Non-pigmented ciliary epithelial cell (primary cell): ENCODE measurements around the gene RBM34.

Source experiments
- DNase-seq: peaks from one replicate; pipeline ENCODE4 v3.0.0-alpha.2; 2010; ENCODE audit warnings: low read depth

The RBM34 gene

DNA sequence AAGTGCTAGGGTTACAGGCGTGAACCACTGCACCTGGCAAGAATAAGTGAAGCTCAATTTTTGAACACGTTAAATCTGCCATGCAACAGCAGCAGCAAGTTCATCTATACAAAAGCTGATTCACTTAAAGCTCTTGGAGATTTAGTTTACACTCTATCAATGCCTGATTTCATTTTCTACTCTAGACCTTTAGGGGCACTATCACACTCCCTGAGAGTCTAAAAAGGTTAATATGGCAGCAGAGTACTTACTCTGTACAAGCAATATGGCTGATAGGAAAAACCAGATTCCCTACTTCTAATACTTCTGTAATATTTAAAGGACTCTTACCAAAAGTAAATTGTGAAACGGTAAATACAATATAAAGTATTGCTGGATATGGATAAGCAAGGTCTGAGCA lies 4.8 kb downstream of the RBM34 start:
- no peak for DNase-seq

DNA sequence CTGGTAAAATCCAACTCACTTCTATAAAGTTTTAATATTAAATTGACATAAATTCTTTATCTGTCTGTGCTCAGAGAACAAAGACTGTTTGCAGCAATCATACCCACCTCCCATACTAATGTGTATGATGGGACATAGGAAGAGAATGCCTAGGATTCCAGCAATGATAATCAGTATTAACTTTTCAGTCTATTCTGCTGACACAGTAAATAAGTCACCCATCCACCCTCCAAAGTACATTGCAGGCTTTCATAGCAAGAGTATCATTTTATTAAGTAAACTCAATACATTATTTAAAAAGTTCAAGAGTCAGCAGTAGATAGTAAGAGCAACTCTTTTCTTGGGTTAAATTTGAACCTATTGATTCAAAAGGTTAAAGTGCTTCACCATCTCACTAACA lies 8.8 kb downstream of the RBM34 start:
- no peak for DNase-seq

DNA sequence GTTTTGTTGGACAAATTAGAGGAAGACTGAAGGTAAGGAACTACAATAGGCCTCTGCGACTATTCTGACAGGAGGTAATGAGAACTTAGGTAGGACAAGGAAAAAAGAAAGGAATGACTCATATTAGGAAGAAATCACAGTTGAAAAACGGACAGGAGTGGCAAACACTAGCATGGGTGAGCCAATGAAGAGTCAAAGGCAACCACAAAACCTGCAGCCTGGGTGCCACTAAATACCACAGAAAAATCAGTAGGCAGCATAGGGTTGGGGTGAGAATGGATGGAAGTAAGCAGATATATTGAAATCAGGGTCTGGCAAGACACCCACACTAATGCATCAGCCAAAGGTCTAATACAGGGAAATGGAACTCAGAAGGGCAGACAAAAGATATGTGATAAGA lies 10.0 kb downstream of the RBM34 start:
- DNase-seq, result no peak

DNA sequence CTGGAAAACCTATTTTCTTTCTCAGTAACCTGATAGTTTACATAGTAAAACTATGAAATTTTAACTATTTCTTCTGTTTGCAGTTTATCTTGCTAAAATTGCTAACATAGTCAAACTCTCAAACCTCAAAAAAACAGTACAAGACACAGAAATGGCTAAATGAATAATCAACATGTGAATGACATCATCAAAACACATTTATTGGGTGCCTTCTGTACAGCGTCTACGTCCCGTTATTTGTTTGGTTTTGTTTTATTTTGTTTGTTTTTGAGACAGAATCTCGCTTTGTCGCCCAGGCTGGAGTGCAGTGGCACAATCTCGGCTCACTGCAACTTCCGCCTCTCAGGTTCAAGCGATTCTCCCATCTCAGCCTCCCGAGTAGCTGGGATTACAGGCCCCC lies 11.2 kb downstream of the RBM34 start:
- no peak for DNase-seq

DNA sequence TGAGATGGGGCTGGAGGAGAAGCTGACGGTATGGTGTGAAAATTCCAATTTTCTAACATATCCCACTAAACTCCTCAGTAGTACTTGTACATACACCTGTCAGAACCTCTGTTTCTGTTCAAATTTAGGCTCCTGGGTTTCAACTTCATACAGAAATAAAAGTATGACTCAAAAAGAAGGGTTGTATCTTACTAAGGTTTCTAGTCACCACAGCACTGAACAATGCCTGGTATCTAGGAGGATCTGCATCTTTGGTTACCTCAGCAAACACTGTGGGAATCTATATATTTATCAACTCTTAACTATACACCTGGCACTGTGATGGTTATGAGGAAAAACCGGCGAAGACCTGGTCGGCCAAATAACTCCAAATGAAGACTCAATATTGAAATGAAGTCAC lies 13.8 kb downstream of the RBM34 start:
- no peak for DNase-seq

DNA sequence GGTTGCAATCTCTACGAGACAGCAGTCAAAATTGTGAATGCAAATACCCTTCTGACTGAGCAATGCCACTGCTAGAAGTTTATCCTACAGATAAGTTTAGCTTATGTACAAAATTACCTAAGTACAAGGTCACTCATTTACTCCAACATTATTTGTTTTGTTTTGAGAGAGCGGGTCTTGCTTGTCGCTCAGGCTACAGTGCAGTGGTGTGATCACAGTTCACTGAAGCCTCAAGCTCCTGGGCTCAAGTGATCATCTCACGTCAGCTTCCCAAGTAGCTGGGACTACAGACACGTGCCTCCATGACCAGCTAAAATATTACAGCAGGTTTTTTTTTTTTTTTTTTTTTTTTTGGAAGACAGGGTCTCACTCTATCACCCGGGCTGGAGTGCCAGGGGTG lies 15.4 kb downstream of the RBM34 start:
- DNase-seq, result no peak

DNA sequence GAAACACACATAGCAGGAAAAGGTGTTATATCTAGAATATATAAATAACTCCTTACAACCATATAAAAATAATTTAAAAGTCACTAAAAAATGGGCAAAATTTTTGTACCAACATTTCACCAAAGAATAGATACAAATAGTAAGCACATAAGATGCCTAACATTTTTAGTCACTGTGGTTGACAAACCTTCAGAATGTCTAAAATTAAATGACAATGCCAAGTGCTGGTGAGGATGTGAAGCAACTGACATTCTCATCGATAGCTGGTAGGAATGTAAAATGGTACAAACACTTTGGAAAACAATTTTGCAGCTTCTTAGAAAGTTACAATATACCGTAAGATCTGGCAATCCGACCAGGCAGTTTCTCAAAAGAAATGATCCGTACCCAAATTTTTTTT lies 18.1 kb downstream of the RBM34 start:
- no peak for DNase-seq

DNA sequence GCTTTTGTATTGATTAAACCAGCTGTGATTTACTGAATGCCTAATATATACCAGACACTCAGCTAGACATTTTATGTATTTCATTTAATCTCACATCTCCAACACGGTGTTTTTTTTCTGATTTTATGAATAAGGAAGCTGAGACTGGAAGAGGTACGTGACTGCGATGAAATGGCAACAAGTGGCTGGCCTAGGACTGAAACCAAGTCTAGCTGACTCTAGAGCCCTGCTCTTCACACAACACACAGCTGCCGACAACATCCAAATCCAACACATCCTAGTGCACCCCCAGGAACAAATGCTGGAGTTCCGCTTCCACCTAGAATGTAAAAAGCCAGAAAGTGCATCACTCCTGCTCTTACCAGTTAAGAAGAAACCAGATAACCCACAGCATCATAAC lies 21.7 kb downstream of the RBM34 start:
- DNase-seq, result no peak

DNA sequence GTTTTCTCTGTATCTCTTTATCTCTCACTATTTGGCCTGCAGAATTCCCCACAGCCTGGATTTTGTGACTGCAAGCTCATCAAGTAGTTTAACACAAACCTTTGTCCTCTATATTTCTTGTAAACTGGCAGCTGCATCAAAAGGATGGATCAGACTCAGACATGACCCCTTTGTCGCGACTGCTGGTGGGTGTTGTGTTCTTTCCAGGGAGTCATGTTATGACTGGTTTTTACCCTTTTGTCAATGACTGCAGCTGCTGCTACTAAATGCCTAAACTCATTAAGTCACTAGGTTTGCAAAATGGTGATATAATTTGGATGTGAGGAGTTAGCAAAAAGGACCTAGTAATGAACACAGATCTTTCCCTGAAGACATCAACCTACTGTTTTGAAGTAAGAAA lies 22.2 kb downstream of the RBM34 start:
- DNase-seq, result no peak

DNA sequence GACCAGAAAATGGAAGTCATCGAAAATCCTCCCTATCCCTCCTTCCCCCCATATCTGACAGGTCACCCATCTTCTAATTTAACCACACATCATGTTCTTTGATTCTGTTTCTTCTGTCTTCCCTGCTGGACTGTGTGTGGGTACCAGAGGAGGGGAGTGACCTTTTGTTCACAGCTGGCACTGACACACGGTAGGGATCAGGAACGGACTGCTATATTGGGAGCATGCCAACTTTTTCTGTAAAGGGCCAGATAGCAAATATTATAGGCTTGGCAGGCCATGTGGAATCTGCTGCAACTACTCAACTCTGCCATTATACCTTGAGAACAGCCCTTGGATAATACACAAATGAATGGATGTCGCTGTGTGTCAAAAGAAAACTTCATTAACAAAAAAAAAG lies 24.9 kb downstream of the RBM34 start:
- no peak for DNase-seq

DNA sequence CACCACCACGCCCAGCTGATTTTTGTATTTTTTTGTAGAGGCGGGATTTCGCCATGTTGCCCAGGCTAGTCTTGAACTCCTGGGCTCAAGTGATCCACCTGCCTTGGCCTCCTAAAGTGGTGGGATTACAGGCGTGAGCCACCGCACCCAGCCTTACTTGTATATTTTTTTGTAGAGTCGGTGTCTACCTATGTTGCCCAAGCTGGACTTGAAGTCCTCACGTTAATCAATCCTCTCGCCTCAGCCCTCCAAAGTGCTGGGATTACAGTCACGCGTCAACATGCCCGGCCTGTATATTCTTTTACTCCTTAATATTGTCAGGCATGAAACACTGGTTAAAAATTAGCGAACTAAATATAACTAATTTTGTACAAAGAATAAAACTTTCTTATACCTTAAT lies 26.9 kb downstream of the RBM34 start:
- no peak for DNase-seq

DNA sequence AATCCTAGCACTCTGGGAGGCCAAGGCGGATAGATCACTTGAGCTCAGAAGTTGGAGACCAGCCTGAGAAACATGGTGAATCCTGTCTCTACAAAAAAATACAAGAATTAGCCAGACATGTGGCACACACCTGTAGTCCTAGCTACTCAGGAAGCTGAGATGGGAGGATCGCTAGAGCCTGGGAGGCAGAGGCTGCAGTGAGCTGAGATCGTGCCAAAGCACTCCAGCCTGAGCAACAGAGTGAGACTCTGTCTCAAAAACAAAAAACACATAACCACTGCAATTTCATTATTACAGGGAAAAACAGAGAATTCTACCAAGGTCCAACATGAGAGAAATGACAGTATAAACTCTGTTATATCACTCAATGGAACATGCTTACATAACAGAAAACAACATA lies 28.0 kb downstream of the RBM34 start:
- no peak for DNase-seq

DNA sequence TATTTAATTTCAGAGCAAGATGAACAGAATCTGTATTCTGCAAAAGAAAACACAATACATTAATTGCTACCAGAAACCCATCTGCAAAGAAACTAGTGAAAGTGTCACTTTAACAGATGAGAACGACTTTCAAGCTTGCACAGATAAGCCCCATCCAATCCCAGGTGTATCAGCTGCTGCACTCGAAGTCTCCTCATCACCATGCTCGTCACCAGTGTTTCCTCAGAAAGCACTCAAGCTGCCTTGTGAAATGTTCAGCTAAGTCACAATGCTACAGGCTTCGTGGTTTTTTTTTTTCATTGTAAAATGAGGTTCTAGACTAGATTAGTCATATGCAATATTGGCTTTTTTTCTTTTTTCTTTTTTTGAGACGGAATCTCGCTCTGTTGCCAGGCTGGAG lies 29.1 kb downstream of the RBM34 start:
- no peak for DNase-seq

DNA sequence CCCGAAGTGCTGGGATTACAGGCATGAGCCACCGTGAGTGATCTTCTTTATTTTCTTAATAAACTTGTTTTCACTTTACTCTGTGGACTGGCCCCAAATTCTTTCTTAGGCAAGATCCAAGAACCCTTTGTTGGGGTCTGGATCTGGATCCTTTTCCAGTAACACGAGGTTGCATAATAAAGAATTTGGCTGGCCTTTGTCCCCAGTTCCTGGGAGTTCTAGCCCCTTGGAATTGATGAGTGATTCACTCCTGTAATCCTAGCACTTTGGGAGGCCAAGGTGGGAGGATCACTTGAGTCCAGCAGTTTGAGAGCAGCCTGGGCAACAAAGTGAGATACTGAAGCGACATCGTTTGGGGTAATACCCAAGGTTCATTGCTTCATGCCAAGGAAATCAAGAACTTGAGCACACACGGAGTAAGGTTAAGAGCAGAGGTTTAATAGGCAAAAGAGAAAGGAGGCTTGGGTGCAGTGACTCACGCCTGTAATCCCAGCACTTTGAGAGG lies 30.2 kb downstream of the RBM34 start:
- DNase-seq, result no peak

DNA sequence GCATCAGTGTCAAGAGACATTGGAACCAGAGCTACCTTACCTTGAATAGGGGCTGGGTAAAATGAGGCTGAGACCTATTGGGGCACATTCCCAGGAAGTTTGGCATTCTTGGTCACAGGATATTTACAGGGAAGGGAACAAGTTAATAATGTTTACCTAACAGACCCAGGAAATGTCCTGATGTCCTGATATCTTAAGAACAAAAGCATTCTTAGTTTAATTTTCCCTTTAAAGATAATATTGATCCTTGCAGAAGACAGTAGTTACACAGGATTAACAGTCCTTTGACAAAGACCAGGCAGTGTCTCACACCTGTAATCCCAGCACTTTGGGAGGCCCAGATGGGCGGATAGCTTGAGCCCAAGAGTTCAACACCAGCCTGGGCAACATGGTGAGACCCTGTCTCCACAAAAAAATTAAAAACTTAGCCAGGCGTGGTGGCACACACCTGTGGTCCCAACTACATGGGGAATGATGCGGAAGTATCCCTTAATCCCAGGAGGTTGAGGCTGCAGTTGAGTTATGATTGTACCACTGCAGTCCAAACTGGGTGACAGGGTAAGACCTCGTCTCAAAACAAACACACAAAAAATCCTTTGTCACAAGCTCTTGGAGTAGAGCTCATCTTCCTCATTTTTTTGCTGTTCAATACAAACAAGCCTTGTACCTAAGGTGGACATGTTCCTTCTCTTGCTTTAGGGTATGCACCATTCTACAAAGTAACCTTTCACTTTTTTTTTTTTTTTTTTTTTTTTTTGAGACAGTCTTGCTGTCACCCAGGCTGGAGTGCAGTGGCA lies 31.1 kb downstream of the RBM34 start:
- no peak for DNase-seq

DNA sequence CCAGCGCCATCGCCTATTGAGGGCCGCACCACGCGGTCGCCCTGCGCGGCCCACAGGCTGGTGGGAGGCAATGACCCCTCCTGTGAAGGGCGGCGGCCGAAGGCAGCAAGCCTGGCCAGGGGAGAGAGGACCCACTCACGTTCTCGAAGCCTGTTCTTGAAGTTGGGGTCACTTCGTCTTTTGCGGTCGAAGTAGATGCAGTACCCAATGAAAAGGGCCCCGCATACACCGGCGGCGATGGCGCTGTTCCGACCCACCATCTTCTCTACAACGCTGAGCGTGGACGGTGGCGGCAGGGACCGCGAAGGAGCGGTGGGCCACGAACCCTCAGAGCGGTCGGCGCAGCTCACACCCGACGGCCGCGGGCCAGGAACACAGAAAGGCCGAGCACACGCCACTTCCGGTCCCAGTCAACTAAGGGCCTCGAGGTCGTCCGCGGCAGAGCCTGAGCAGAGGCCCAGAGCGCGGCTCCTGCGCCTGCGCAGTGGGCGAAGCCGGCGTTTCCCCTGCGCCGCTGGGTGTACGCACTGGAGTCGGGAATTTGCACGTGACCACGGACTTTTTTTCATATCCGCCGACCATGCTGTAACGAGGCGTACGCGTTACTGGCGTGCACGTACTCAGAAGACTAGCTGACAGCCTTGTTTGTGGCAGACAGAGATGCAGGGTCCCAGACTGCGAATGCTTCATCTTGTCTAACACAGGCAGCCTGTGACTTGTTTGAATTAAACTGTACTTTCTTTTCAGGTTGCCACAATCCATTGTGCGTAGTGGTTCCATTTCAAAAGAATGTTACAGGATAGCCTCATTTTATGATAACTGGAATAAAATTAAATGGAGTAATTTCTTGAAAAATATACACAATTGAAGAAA lies 32.4 kb downstream of the RBM34 start, which contains the start of gene TOMM20:
Gene TOMM20, minus strand, starts transcription at position 382 of the 873 bp plus-strand sequence. Its CDS starts 122 bp downstream, at position 260.
- DNase-seq, result peak; percentile 91

DNA sequence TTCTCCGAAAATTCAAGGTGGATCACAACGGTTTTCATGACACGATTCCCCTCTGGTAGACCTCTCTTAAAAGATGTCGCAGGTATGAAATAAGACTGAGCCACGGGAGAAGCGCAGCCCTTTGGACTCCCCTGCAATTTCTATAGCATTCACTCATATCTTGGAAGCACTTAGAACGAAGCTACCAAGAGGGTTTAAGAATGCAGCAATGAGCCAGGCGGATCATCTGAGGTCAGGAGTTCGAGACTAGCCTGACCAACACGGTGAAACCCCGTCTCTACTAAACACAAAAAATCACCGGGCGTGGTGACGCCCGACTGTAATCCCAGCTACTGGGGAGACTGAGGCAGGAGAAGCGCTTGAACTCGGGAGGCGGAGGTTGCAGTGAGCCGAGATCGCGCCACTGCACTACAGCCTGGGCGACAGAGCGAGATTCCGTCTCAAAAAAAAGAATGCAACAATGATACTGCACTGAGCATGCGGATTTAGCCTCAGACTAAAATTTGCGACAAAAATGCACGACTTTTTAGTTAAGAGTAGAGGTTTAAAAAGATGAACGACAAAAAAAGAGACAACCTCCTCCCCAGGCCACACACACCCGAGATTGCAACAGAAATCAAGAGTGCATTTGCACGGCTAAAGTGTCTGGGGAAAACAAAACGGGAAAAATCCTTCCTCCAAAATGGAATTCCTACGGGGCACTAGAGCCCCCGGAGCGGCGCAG lies 33.2 kb downstream of the RBM34 start:
- no peak for DNase-seq

DNA sequence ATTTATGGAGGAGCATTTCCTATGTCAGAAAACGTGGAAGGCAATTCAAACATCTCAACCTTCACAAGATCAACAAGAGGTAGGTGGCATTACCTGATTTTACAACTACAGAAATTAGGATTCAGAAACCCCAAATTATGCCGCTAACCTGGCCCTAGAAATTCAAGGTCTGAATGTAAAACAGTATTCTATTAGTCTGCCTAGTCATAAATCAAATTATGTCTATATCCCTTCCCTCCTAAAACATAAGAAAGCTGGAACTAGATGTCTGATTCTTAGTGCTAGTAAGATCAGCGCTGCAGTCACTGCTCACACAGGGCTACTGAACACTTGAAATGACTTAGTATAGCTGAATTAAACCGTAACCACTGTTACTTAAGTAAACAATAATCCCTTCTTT lies 33.8 kb downstream of the RBM34 start:
- DNase-seq, result no peak

DNA sequence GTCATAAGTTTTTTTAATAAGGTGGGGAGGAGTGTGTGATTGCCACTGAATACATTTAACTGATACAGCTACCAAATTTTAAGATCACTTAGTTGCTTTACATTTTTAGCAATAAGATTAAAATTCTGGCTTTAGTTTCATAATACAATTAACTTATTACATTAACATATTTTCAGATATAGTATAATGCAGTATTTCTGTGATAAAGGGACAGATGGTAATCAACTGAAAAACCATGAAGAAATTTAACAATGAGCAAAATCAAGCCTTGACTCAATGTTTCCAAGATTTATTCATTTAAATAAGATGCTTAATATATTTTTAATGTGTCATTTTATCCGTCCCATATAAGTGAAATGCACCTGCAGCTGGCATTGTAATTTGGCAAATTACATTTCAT lies 36.4 kb downstream of the RBM34 start:
- DNase-seq, result no peak

DNA sequence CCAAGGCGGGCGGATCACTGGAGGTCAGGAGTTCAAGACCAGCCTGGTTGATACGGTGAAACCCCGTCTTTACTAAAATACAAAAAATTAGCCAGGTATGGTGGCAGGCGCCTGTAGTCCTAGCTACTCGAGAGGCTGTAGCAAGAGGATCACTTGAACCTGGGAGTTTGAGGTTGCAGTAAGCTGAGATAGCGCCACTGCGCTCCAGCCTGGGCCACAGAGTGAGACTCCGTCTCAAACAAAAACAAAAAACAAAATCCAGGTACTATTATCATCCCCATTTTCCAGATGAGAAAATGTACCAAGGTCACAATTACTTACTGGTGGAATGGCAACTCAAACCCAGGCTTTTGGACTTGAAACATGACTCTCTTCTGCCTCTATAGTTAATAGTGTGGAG lies 36.9 kb downstream of the RBM34 start:
- no peak for DNase-seq

DNA sequence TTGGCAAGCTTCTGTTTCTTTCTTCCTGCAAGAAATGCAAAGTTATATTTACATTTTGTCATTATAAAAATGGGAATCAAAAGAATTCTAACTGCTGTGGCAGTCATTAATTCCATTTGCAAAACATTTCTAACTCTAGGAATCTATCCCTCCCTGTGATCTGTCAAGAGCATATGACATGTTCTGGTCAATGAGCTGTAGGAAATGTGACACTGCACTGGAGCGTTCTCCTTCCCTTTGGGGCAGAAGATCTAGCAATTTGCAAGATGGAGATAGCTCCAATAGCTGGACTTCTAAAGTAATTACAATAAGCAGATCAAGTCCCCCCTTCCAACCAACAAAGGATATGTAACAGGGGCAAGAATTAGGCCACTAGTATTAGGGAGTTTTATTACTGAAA lies 38.7 kb downstream of the RBM34 start:
- no peak for DNase-seq

DNA sequence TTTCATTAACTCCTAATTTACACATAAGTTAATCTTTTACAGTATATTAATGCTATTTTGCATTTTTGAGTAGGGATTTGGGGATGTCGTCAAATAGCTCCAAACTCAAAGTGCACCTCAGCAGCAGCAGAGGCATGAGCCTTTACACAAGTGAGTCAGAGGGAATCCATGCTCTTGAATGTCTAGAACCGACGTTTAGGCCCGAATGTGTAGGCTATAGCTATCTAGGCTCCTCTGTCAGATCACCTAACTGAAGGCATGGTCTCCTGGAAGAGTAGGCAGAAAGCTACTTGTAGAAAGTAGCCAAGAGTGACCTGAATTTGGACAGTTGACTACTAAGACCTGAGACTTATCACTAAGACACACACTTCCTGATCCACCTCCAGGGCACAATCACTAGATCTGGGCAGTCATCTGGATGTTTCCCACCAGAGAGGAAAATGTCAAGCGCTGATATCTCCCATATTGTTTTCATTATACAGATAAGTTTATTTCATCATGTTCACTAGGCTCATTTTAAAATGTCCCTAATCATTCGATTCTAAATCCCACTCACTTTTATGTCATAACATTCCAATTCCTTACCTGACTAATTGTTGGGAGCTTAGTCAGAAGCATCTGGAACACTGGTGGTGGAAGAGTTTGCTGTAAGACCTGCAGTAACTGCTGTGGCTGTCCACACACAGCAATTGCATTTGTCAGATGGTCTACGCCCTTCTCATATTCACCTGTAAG lies 47.7 kb downstream of the RBM34 start:
- DNase-seq, result no peak
